Esophagus squamous epithelium (tissue), 5 donors: ENCODE measurements around the gene PBX3. TPM values are rescaled to one million over a fixed set of nuclear protein-coding genes. Genes with fewer than 3 reads are reported as not detected.

ENCODE experiments used
- DNase-seq: peaks from one replicate; lab custom pipeline; 2025; lab: John Stamatoyannopoulos, UW
- H3K27ac ChIP-seq, 4 donors: fragments of 200-600 bp; sonication (generic); one replicate each; pipeline ENCODE4 v1.5.1; 2016 to 2019; ENCODE audit warnings: mild to moderate bottlenecking in 1 of 4
- H3K27me3 ChIP-seq, 4 donors: fragments of 200-600 bp; sonication (generic); 1 replicate in 3 of 4; 2 replicates in 1 of 4; pipeline versions ENCODE4 v1.5.1 to v1.6.0; 2017 to 2021; ENCODE audit warnings: antibody characterized with exemption in 1 of 4
- H3K36me3 ChIP-seq, 3 donors: fragments of 200-600 bp; sonication (generic); one replicate each; pipeline ENCODE4 v1.5.1; 2016 to 2019
- H3K4me1 ChIP-seq, 3 donors: fragments of 200-600 bp; sonication (generic); one replicate each; pipeline ENCODE4 v1.5.1; 2017 to 2019
- H3K4me3 ChIP-seq, 4 donors: fragments of 200-600 bp; sonication (generic); 1 replicate in 3 of 4; 2 replicates in 1 of 4; pipeline ENCODE4 v1.5.1; 2016 to 2019; ENCODE audit warnings: mild to moderate bottlenecking in 2 of 4, moderate library complexity in 1 of 4
- H3K9me3 ChIP-seq, 3 donors: fragments of 200-600 bp; sonication (generic); one replicate each; pipeline ENCODE4 v1.5.1; 2016 to 2019
- CTCF ChIP-seq, 6 experiments: fragments of 450-650 bp in 4 of 6; fragments of 200-600 bp in 2 of 6; sonication (generic) in 2 of 6; IDR thresholded peaks; one replicate each; pipeline ENCODE4 v1.5.1; 2016 to 2019; ENCODE audit warnings: antibody characterized with exemption in 6 of 6, mild to moderate bottlenecking in 4 of 6, moderate library complexity in 4 of 6
- POLR2A ChIP-seq, 4 donors: fragments of 450-650 bp; IDR thresholded peaks; one replicate each; pipeline ENCODE4 v1.6.1; 2017; ENCODE audit warnings: antibody characterized with exemption in 4 of 4, mild to moderate bottlenecking in 4 of 4, moderate library complexity in 3 of 4
- WGBS, 2 donors: methylation state at CpG; one replicate each; pipeline ENCODE4 v1.1.5; 2018; 5-methylcytosine and 5-hydroxymethylcytosine counted together
- intact Hi-C: fragments of 100-400 bp; cut with DNase I; formaldehyde crosslinking; loops from one replicate; pipeline ENCODE4 v1.15.0; 2022
- total RNA-seq, 4 donors: library from RNA; depleted of rRNA; stranded (reverse); fragments of >200 nt; gene quantifications; one replicate each; pipeline ENCODE4 v1.1.0, GENCODE V29; 2016
- donor health status: DM: yes; HTN: yes; CAD: no.

Gene PBX3
- total RNA-seq, 4 donors from 2014 or later, result 10.2 to 27.1 (median 12.7) TPM

- 60 to 73% methylated on average over 3 of the region's 3 CpGs for WGBS, 2 donors
- H3K4me3 ChIP-seq, result no peak overlapping the region
- TF ChIP-seq CTCF (IDR thresholded peaks at IDR 0.05), result no peak
- no peak for TF ChIP-seq POLR2A (IDR thresholded peaks at IDR 0.05)
- no peaks in the 10 kb centered on the region for H3K9me3 ChIP-seq
- intact Hi-C loops, result no loop called here
- DNase-seq, result no peak
- H3K36me3 ChIP-seq, result no peaks in the 10 kb centered on the region
- peaks cover 0 to 33% (median 1%) of the 10 kb centered on the region in 3 donors for H3K4me1 ChIP-seq
- no peaks in the 10 kb centered on the region for H3K27me3 ChIP-seq
- no peak overlapping the region for H3K27ac ChIP-seq
Observed at GRCh38 chr9:125764198-125764597, 17.0 kb downstream of the PBX3 start.

- TF ChIP-seq POLR2A (IDR thresholded peaks at IDR 0.05), result no peak
- TF ChIP-seq CTCF (IDR thresholded peaks at IDR 0.05), result no peak
- H3K36me3 ChIP-seq, result no peaks in the 10 kb centered on the region
- no peak for DNase-seq
- H3K27ac ChIP-seq, result no peak overlapping the region
- no peak overlapping the region for H3K4me3 ChIP-seq
- intact Hi-C loops, result no loop called here
- peaks cover 0 to 27% (median 0%) of the 10 kb centered on the region in 3 donors for H3K4me1 ChIP-seq
- H3K27me3 ChIP-seq, result no peaks in the 10 kb centered on the region
- 83 to 85% methylated on average over 2 of the region's 2 CpGs for WGBS, 2 donors
- H3K9me3 ChIP-seq, result no peaks in the 10 kb centered on the region
Observed at GRCh38 chr9:125766468-125767221, 19.5 kb downstream of the PBX3 start.

GRCh38 chr9:125767349-125767748 is 20.2 kb downstream of the PBX3 start:
- no peaks in the 10 kb centered on the region for H3K9me3 ChIP-seq
- no peaks in the 10 kb centered on the region for H3K27me3 ChIP-seq
- intact Hi-C loops, result no loop called here
- no peak overlapping the region for H3K4me3 ChIP-seq
- no peak overlapping the region for H3K27ac ChIP-seq
- H3K36me3 ChIP-seq, result no peaks in the 10 kb centered on the region
- no peak for DNase-seq
- no peak for TF ChIP-seq CTCF (IDR thresholded peaks at IDR 0.05)
- TF ChIP-seq POLR2A (IDR thresholded peaks at IDR 0.05), result no peak
- peaks cover 0 to 20% (median 0%) of the 10 kb centered on the region in 3 donors for H3K4me1 ChIP-seq

GRCh38 chr9:125768803-125769202 is 21.6 kb downstream of the PBX3 start:
- intact Hi-C loops, result no loop called here

More at GRCh38 chr9:125768803-125769202, 21.6 kb downstream of the PBX3 start:
- Histone ChIP-seq H3K4me3 (no peak overlapping the region), H3K27ac (no peak overlapping the region), H3K27me3 (no peaks in the 10 kb centered on the region), H3K9me3 (no peaks in the 10 kb centered on the region), H3K36me3 (no peaks in the 10 kb centered on the region), H3K4me1 (peaks cover 0 to 6% (median 0%) of the 10 kb centered on the region in 3 donors)
- TF ChIP-seq CTCF (IDR thresholded peaks at IDR 0.05) (no peak), POLR2A (IDR thresholded peaks at IDR 0.05) (no peak)
- no peak for DNase-seq
- 95 to 100% methylated on average over 1 of the region's 1 CpG for WGBS, 2 donors
